Neural cell (in vitro differentiated cells): ENCODE results near the gene CUL3. TPM values are rescaled to one million over a fixed set of nuclear protein-coding genes. Genes with fewer than 3 reads are reported as not detected.

Experiments used
- H2AFZ ChIP-seq: fragments of 200-600, 300-800 bp; sonication (generic), shearing (Covaris generic); 2 replicates; pipeline ENCODE4 v1.6.0; 2014; ENCODE audit warnings: low read depth, mild to moderate bottlenecking, antibody characterized with exemption, low read length, moderate library complexity
- H3F3A ChIP-seq: fragments of 200-600 bp; shearing (Covaris generic); 2 replicates; pipeline ENCODE4 v1.6.1; 2016; ENCODE audit warnings: mild to moderate bottlenecking, moderate library complexity, mixed read lengths, antibody characterized with exemption, low read length; ENCODE audit not compliant: insufficient read depth, poor library complexity, severe bottlenecking
- H3K27ac ChIP-seq: fragments of 200-600, 300-800 bp; sonication (generic), shearing (Covaris generic); 2 replicates; pipeline ENCODE4 v1.5.1; 2014; ENCODE audit warnings: mild to moderate bottlenecking, low read length, moderate library complexity
- H3K27me3 ChIP-seq: fragments of 300-800, 200-600 bp; sonication (generic), shearing (Covaris generic); 2 replicates; pipeline ENCODE4 v1.6.0; 2014; ENCODE audit warnings: mild to moderate bottlenecking, low read depth, low read length, moderate library complexity; ENCODE audit not compliant: insufficient read depth
- H3K36me3 ChIP-seq: fragments of 300-800, 200-600 bp; sonication (generic), shearing (Covaris generic); 2 replicates; pipeline ENCODE4 v1.5.1; 2014; ENCODE audit warnings: mild to moderate bottlenecking, antibody characterized with exemption, low read length, moderate library complexity; ENCODE audit not compliant: insufficient read depth
- H3K4me2 ChIP-seq: fragments of 300-800, 200-600 bp; sonication (generic), shearing (Covaris generic); 2 replicates; pipeline ENCODE4 v1.6.0; 2014; ENCODE audit warnings: mild to moderate bottlenecking, low read length
- H3K4me3 ChIP-seq: fragments of 300-800, 200-600 bp; sonication (generic), shearing (Covaris generic); 2 replicates; pipeline ENCODE4 v1.5.1; 2014; ENCODE audit warnings: mild to moderate bottlenecking, low read length, moderate library complexity
- H3K79me2 ChIP-seq: fragments of 200-600 bp; shearing (Covaris generic); replicated peaks from 2 replicates; pipeline ENCODE4 v1.6.0; 2014; ENCODE audit warnings: mild to moderate bottlenecking, low read length, moderate library complexity; ENCODE audit not compliant: insufficient read depth
- H3K9ac ChIP-seq: fragments of 300-800, 200-600 bp; sonication (generic), shearing (Covaris generic); 2 replicates; pipeline ENCODE4 v1.6.1; 2016; ENCODE audit warnings: mild to moderate bottlenecking, low read length, mixed read lengths
- H3K9me2 ChIP-seq: fragments of 200-600 bp; shearing (Covaris generic); 2 replicates; pipeline ENCODE4 v1.6.1; 2016; ENCODE audit warnings: mild to moderate bottlenecking, low read length, mixed read lengths; ENCODE audit not compliant: insufficient read depth
- H3K9me3 ChIP-seq: fragments of 200-600, 300-800 bp; sonication (generic), shearing (Covaris generic); 2 replicates; pipeline ENCODE4 v1.6.1; 2016; ENCODE audit warnings: mild to moderate bottlenecking, mixed run types, low read length, moderate library complexity, mixed read lengths
- H4K20me1 ChIP-seq: fragments of 200-600 bp; shearing (Covaris generic); 2 replicates; pipeline ENCODE4 v1.6.1; 2016; ENCODE audit warnings: mild to moderate bottlenecking, mixed run types; ENCODE audit not compliant: insufficient read depth
- EP300 ChIP-seq: fragments of 450-650 bp; conservative IDR thresholded peaks from 2 replicates; pipeline ENCODE4 v1.6.1; 2014; ENCODE audit warnings: antibody characterized with exemption, mild to moderate bottlenecking, moderate library complexity; ENCODE audit not compliant: poor library complexity, severe bottlenecking
- EZH2 ChIP-seq: fragments of 200-600, 300-800 bp; shearing (Covaris generic), sonication (generic); IDR thresholded peaks from 2 replicates; pipeline ENCODE4 v1.6.1; 2014; ENCODE audit warnings: antibody characterized with exemption, low read length, borderline replicate concordance, mild to moderate bottlenecking; ENCODE audit not compliant: insufficient read depth, poor library complexity, severe bottlenecking
- MXI1 ChIP-seq: fragments of 450-650 bp; conservative IDR thresholded peaks from 2 replicates; pipeline ENCODE4 v1.6.1; 2014; ENCODE audit warnings: antibody characterized with exemption, mild to moderate bottlenecking; ENCODE audit not compliant: poor library complexity, severe bottlenecking
- POLR2AphosphoS5 ChIP-seq: IDR thresholded peaks from 2 replicates; pipeline ENCODE4 v1.6.1; 2012
- RAD21 ChIP-seq: fragments of 450-650 bp; conservative IDR thresholded peaks from 2 replicates; pipeline ENCODE4 v1.6.1; 2014; ENCODE audit warnings: antibody characterized with exemption, mild to moderate bottlenecking, moderate library complexity
- SMC3 ChIP-seq: fragments of 450-650 bp; conservative IDR thresholded peaks from 2 replicates; pipeline ENCODE4 v1.6.1; 2014; ENCODE audit warnings: antibody characterized with exemption, mild to moderate bottlenecking, moderate library complexity; ENCODE audit not compliant: poor library complexity
- TAF1 ChIP-seq: IDR thresholded peaks from 2 replicates; pipeline ENCODE4 v1.6.1; 2012; ENCODE audit warnings: low read depth
- polyA plus RNA-seq: library from polyadenylated mRNA; depleted of rRNA; stranded (reverse); fragments of >200 nt; gene quantifications from 2 replicates; pipeline ENCODE4 v1.2.3, GENCODE V29; 2014
- TF ChIP-seq, protein P1 (sequence below): IDR thresholded peaks from 2 replicates; pipeline ENCODE4 v1.6.1; 2012; ENCODE audit warnings: borderline replicate concordance
- TF ChIP-seq, protein P2 (sequence below): fragments of 450-650 bp; IDR thresholded peaks from 2 replicates; pipeline ENCODE4 v1.5.1; 2014; ENCODE audit warnings: antibody characterized with exemption, mild to moderate bottlenecking, moderate library complexity; ENCODE audit not compliant: poor library complexity, severe bottlenecking

The CUL3 gene
- polyA plus RNA-seq, 1 donor from 2014 or later = 53.9 TPM

DNA sequence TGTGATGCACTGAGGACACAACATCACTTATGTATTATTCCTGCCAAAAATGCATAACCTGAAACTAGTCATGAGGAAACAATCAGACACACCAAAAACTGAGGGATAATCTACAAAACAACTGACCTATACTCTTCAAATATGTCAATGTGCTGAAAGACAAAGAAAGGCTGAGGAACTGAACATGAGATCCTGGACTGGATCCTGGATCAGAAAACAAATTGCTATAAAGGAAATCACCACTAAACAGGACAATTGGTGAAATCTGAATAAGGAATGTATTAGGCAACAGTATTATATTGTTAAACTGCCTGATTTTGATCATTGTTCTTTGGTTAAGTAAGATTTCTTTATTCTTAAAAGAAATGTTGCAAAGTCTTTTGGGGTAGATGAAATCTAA lies 28.8 kb downstream of the CUL3 start:
- TF ChIP-seq, protein P1, sequence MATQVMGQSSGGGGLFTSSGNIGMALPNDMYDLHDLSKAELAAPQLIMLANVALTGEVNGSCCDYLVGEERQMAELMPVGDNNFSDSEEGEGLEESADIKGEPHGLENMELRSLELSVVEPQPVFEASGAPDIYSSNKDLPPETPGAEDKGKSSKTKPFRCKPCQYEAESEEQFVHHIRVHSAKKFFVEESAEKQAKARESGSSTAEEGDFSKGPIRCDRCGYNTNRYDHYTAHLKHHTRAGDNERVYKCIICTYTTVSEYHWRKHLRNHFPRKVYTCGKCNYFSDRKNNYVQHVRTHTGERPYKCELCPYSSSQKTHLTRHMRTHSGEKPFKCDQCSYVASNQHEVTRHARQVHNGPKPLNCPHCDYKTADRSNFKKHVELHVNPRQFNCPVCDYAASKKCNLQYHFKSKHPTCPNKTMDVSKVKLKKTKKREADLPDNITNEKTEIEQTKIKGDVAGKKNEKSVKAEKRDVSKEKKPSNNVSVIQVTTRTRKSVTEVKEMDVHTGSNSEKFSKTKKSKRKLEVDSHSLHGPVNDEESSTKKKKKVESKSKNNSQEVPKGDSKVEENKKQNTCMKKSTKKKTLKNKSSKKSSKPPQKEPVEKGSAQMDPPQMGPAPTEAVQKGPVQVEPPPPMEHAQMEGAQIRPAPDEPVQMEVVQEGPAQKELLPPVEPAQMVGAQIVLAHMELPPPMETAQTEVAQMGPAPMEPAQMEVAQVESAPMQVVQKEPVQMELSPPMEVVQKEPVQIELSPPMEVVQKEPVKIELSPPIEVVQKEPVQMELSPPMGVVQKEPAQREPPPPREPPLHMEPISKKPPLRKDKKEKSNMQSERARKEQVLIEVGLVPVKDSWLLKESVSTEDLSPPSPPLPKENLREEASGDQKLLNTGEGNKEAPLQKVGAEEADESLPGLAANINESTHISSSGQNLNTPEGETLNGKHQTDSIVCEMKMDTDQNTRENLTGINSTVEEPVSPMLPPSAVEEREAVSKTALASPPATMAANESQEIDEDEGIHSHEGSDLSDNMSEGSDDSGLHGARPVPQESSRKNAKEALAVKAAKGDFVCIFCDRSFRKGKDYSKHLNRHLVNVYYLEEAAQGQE = no peak
- TF ChIP-seq TAF1 = no peak
- no peak for TF ChIP-seq RAD21
- no peak for TF ChIP-seq SMC3
- no peaks in the 10 kb centered on the region for H3K36me3 ChIP-seq
- H3F3A ChIP-seq = no peaks in the 10 kb centered on the region
- no peak overlapping the region for H3K9ac ChIP-seq
- no peak overlapping the region for H3K4me3 ChIP-seq
- no peak overlapping the region for H3K27ac ChIP-seq
- no peaks in the 10 kb centered on the region for H4K20me1 ChIP-seq
- peaks cover 84% of the 10 kb centered on the region for H3K79me2 ChIP-seq
- H3K27me3 ChIP-seq = no peaks in the 10 kb centered on the region
- no peak overlapping the region for H2AFZ ChIP-seq
- H3K4me2 ChIP-seq = no peak overlapping the region
- H3K9me3 ChIP-seq = no peaks in the 10 kb centered on the region
- no peaks in the 10 kb centered on the region for H3K9me2 ChIP-seq

DNA sequence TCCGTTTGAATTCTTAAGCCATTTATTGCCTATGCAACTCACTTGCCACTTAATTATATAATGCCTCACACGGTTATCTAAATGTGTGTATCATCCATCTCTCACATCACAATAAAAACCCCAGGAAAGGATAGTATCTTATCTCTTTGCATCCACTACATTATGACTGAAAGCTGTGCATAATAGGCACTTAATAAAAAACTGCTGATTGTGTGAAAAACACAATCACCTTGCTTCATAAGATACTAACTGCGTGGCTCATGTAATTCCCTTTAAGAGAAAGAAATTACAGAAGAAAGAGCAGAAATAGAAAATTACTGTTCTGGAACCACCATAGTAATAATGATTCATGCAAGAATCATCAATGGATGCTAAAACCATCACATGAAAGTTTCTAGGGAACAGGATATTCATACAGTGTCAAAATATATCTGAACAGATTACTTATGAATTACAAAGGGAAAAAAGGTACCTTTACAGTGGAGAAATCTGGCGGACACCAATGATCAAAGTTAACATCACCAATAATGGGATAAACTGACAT lies 29.3 kb downstream of the CUL3 start:
- Histone ChIP-seq H4K20me1 (no peaks in the 10 kb centered on the region), H3K79me2 (peaks cover 79% of the 10 kb centered on the region), H3K4me2 (no peak overlapping the region), H3K27me3 (no peaks in the 10 kb centered on the region), H3K27ac (no peak overlapping the region), H3K9me3 (no peaks in the 10 kb centered on the region), H3K9me2 (no peaks in the 10 kb centered on the region), H3K4me3 (no peak overlapping the region), H3K9ac (no peak overlapping the region), H3F3A (no peaks in the 10 kb centered on the region), H2AFZ (no peak overlapping the region), H3K36me3 (no peaks in the 10 kb centered on the region)
- TF ChIP-seq RAD21 = no peak
- TF ChIP-seq EP300 = no peak
- no peak for TF ChIP-seq SMC3
- no peak for TF ChIP-seq POLR2AphosphoS5
- TF ChIP-seq, protein P2, sequence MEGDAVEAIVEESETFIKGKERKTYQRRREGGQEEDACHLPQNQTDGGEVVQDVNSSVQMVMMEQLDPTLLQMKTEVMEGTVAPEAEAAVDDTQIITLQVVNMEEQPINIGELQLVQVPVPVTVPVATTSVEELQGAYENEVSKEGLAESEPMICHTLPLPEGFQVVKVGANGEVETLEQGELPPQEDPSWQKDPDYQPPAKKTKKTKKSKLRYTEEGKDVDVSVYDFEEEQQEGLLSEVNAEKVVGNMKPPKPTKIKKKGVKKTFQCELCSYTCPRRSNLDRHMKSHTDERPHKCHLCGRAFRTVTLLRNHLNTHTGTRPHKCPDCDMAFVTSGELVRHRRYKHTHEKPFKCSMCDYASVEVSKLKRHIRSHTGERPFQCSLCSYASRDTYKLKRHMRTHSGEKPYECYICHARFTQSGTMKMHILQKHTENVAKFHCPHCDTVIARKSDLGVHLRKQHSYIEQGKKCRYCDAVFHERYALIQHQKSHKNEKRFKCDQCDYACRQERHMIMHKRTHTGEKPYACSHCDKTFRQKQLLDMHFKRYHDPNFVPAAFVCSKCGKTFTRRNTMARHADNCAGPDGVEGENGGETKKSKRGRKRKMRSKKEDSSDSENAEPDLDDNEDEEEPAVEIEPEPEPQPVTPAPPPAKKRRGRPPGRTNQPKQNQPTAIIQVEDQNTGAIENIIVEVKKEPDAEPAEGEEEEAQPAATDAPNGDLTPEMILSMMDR = no peak
- TF ChIP-seq EZH2 = no peak
- TF ChIP-seq, protein P1 = no peak
- no peak for TF ChIP-seq TAF1
- no peak for TF ChIP-seq MXI1
